Measurements from ENCODE around the gene ADAM10.
"Not testable (repeated sequence)": the region's sequence is repeated elsewhere in the genome, so short reads cannot be mapped to it uniquely, and the experiment has no call there.

The ADAM10 gene

DNA sequence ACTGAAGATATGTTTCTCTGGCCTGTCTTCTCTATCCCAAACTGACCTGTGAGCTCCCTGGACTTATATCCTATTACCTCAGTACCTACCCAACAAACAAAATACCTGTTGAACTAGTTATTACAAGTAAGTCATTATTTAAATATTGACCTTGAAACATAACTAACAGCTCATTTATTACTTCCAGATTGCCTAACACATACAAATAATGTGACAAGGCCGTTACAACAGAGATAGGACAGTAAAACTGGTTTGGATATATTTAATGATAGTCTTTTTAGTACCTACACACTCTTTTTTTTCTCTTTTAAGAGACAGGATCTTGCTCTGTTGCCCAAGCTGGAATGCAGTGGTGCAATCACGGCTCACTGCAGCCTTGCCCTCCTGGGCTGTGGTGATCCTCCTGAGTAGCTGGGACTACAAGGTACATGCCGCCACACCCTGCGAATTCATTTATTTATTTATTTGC lies 145.0 kb downstream of the ADAM10 start:
- no peak for DNase-seq

DNA sequence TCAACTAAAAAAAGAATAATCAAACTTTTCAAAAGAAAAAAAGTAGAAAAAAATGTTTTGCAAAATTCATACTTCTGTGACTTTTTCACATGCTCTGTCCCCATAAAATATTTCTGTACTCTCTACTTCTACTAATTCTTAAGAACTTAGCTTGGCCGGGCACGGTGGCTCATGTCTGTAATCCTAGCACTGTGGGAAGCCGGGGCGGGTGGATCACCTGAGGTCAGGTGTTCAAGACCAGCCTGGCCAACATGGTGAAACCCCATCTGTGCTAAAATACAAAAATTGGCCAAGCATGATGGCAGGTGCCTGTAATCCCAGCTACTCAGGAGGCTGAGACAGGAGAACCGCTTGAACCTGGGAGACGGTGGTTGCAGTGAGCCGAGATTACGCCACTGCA lies 145.6 kb downstream of the ADAM10 start:
- DNase-seq: not testable (repeated sequence)

DNA sequence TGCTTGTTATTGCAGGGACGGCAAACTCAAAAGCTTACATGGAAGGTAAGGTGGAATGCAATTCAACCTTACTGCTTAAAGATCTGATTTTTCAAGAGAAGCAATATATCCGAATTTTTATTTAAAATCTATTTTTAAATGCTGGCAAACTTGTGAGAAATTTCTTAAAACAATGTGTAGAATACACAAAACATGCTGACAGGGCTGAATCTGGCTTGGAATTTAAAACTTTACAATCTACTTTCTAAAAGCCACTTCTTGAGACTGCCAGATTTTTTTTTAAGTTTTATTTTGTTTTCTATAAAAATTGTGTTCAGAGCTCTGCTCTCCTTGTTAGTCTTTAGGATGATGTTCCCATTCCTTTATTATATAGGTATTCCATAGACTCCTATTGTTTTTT lies 146.7 kb downstream of the ADAM10 start:
- DNase-seq: no peak

DNA sequence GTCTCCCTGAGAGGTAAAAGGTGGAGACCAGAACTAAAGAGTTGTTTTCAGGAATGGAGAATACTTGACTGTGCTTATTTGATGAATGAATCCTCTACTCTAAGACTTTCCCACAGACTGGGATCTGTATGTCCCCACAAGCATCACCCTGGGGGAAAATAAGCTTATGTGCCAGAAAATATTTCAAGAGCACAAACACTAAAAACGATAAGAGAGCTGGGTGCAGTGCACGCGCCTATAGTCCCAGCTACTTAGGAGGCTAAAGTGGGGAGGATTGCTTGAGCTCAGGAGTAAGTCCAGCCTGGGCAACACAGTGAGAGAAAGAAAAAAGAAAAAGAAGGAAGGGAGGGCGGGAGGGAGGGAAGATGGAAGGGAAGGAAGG lies 150.7 kb downstream of the ADAM10 start:
- DNase-seq: no peak

DNA sequence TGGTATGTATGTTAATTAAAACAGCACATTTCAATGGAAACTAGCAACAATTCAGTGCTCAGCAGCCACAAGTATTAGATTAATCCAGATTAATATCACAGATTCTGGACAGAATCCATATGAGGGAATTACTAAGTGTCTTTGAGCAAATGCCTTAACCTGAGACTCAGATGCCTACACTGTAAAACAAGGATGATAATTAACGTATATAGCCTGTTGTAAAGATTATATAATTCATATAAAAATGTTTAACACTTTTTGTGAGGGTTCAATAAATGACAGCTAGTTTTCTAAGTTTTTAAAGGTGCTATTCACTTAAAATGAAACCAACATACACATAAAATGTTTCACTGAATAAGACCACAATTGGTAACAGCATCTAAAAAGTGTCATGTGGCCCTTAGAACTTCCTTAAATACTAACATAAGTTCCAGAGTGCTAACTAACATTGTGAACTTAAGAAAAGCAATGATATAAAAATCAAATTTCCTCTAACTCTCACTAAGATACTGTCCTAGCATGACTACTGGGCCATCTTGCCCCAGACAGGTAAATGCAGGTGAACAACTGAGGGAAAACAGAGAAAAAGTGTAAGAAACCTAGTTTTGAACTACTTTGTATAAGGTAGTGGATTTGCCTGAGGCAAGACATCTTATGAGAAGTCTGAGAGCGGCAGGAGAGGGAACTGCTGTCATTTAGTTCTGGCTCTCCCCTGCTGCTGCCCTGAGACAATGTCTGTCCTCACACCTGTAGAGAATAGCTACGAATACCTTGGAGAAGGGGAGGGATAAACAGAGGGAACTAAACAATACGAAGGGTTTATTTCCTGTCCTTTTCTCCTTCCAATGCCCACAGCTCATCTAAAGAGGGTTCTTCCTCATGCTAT lies 151.3 kb downstream of the ADAM10 start:
- DNase-seq: no peak

DNA sequence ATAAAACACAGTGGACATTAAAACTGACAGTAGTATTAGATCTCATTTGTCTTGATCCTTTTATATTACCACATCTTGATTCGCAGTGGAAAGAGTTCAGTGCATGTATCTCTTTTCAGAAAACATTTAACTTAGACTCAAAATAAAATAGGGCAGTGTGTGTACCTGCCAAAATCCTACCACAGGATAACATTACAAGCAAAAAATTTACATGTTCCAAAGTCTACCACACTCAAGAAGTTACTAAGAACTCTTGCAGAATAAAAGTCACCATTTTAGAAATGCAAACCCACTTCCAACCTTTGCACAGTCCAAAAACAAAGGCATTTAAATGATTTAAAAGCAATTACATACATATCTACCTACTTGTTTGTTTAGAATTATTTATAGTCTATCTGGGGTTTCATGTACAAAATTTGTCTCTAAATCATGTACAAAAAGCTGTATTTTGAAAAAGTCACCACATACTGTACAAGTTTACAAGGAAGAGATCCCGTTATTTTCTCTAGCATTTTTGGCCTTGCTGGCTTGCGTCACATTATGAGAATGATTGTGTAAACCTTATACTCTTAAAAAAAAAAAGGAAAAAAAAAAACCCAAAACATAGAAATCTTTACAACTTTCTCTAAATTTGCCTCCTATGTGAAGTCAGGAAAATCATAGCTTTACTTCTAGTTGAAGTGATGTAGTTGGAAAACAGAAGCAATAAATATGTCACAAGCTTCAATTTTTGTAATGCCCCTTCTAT lies 153.8 kb downstream of the ADAM10 start:
- DNase-seq: no peak

DNA sequence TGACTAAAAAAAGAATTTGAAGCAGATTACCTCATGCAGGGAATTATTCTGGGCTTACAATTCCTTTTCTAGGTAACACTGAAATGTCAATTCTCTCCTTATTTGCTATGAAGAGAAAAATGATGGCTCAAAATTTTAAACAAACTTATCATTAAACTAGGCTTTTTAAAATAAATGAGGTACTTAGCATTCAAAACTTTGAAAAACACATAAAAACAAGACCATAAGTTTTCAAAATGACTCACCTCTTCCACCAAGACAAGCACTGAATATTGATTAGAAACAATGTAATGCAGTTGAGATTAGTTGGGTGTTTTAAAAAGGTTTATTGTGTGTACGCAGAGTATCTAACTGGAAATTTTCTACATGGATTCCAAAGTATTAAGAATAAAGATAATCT lies 154.6 kb downstream of the ADAM10 start:
- DNase-seq: no peak

DNA sequence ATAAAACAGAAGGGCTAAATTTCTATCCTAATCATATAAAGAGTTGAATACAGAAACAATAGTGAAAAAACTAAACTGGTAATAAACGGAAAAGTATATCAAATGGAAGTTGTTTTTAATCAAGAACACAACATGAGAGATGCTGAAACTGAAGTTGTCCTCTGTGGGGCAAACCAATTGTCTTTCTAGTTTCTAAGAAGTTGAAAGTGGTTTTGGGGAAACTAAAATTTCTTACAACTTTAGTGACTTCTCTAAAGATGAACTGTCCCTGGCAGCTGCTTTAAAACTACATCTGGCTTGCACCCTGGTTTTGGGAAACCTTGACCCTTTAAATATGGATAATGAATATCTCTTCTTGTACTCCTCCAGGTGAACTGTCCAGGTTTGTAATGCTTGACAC lies 155.6 kb downstream of the ADAM10 start:
- no peak for DNase-seq

DNA sequence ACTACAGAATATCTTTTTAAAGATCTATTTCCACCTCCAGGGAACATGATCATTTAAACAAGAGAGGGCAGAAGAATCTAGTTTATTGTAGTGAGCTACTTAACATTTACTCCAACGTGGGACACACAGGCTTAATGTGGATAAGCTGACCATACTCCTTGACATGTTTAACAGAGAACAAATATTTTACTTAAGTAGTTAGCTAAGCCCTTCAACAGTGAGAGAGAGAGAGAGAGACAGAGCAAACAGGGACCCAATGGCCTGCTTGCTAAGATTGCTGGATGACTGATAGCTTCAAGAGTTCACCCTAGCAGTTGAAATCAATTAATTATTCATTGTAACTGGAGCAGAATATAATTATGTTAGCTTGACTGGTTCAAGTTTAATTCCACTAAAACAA lies 158.6 kb downstream of the ADAM10 start:
- DNase-seq: no peak

DNA sequence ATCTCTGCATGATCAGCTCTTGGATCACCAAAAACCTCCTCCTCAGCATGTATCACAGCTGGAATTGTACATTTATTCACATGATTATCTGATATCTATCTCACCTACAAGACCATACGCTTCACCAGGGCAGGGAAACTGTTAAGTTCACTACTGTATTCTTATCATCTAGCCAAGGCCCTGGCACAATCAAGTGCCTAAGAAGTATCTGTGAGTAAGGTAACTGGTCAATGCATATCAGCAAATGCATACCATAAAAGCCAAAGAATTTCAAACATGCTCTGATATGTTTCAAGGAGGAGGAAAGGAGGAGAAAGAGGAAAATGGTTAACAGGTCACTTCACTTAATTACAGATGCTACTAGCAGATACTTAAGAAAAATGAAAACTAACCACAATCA lies 159.3 kb downstream of the ADAM10 start:
- DNase-seq: no peak

DNA sequence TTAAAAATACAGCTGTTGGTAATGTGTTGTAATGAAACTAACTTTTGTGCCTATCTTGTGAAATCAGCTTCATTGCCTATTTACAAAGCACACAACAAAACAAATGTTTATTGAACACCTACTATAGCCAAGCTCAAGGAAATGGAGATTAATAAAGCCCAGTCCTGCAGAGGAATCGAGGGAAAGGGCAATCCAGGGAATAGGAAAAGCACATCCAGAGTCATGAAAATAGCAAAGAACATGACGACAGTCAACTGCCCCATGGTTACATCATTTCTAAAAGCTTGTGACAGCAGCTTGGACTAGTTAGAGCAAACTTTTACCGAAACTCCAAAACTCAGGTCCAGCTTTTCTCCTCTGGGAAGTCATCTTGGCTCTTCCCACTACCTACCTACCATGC lies 160.5 kb downstream of the ADAM10 start:
- DNase-seq: no peak

DNA sequence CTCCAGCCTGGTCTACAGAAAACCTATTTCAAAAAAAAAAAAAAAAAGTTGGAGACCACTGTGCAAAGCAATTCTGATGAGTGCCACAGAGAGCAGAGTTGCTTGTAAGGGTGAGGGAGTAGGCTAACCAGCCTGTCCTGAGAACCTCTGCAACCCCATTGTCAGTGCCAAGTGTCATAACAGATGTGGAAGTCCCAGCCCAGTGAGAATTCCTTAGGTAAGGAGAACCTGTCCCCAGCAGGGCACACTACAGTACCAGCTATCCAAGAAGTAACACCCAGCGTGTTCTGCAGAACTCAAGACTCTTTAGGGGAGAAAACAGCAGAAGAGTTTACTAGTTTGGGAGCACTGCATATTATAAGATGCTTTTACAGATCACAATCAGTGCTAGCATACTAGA lies 161.4 kb downstream of the ADAM10 start:
- no peak for DNase-seq

DNA sequence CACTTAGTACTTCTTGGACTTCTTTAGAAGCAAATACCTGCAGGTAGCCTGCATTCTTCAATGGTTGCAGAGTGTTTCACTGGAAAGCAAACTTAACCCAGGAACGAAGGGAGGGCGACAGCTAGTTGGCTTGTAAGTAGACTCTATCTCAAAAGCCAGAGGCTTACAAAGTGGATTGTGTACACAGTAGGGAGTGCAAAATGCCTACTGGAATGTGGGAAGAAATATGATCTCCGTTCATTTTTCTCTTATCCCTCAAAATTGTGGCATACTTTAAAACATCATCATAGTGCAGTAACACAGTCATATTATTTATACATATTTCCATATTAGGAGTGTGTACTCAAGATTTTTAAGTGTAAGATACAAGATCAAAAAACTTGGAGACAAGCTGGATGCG lies 162.0 kb downstream of the ADAM10 start:
- DNase-seq: no peak

DNA sequence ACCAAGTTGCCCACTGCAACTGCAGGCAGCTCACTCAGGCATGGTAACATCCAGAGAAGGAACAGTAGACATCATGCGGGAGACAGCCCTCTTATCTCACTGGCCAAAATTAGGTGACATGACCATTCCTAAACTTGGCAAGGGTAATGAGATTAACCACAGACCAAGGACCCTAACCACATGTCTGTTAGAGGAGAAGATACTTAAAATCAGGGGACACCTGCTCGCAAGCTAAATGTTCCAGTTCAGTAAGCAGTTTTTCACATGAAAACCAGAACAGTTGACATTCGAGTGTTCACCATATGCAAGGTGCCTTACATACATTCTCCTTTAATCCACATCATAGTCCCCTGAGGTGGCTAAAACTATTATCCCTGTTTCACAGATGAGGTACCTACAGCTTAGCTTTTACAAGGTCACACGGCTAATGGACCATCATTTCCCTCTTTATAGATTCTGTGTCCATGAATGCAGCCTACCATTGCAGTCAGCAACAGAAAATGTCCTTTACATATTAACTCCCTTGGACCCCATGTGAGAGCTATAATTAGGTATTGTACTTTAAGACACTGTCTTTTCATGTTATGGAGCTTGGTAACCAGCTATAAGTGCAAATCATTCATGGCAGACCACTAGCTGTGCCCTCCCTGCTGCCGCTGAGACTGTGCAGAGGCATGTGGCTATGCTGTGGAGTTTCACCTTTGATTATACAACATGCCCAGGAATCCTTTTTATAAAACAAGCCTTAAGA lies 163.6 kb downstream of the ADAM10 start:
- no peak for DNase-seq

DNA sequence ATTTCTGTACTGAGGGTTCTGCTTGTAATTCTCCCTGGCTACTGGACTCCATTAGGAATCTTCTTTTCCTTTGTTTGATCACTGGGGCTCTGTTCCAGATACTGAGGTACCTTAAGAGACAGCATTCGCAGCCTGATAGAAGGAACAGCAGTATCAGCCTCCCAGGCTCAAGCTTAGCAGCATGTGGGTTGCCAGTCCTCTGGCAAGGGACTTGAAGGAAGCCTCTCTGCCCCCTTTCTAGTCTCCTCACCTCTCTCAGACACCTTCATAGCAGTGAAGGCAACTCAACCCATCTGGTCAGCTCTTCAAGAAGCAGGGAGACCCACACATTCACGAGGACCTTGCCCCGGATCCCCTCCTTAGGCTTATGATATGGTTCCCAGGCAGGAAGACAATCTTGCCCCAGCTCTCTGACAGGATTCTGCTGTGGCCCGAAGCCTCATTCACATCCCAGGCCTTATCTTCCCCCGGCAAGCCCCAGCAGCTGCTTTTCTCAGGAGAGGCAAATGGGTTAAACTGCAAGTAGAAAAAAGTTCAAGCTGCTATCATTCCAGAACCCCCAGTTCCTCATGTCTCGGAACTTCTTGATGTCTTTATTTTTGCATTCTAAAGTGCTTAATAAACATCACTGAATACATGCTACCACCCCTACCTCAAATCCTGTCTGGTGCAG lies 164.6 kb downstream of the ADAM10 start:
- DNase-seq: no peak

DNA sequence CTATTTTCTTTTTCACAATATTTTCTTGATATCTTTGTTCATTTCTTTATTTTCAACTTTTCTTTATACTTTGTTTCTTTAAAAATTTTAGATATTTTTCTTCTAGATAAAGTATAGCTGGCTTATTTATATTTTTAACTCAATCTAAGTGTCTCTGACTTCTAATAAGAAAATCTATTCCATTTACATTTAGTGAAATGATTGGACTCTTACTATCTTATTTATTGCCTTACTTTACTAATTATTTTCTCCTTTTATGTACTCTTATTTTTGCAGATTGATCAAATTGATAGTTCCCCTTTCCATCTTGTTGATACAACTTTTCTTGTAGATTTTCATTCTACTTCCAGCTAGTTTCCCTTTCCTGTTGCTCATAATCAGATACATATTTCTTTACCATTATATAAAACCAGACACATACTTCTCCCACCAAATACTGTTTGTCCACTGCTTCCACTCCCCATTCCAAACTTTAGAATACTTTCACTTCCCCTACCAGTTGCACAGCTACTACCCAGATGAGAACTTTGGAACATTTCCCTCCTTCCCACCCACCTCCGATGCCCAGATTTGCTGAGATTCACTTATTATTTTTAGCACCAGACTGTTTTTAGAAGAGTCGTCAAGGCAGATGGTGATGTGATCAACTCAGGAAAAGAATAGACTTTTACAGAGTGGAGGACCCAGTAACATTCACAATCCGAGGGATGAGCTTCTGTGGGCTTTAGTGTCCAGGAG lies 166.2 kb downstream of the ADAM10 start:
- no peak for DNase-seq

DNA sequence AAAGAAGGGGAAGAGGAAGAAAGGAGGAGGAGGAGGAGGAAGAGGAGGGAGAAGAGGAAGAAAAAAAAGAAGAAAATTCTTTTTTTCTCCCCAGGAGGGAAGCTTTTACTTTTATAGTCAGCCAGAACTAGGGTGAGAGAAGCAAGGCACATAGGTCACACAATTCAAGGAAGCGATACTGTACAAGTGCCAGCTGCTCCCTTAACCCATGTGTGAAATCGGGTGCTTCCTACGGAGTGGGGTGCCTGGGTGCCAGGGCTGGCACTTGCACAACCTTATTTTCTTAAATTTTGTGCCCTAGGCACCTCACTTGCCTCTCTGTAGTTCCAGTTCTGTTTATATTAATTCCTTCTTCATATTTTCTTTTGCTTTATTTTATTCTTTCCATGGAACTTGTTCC lies 167.3 kb downstream of the ADAM10 start:
- no peak for DNase-seq

DNA sequence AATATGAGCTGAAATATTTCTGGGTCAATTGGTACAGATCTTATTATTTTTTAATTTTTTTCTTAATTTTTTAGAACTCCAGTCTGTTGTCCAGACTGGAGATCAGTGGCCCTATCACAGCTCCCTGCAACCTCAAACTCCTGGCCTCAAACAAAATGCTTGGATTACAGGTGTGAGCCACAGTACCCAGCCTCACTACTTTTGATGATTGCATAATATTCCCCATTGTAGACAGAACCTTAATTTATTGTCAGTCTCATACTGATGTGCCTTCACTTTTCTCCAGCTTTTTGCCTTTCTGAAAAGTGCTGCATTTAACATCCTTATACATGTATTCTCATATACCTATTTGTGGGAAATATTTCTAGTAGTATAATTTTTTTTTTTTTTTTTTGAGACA lies 172.8 kb downstream of the ADAM10 start:
- no peak for DNase-seq

DNA sequence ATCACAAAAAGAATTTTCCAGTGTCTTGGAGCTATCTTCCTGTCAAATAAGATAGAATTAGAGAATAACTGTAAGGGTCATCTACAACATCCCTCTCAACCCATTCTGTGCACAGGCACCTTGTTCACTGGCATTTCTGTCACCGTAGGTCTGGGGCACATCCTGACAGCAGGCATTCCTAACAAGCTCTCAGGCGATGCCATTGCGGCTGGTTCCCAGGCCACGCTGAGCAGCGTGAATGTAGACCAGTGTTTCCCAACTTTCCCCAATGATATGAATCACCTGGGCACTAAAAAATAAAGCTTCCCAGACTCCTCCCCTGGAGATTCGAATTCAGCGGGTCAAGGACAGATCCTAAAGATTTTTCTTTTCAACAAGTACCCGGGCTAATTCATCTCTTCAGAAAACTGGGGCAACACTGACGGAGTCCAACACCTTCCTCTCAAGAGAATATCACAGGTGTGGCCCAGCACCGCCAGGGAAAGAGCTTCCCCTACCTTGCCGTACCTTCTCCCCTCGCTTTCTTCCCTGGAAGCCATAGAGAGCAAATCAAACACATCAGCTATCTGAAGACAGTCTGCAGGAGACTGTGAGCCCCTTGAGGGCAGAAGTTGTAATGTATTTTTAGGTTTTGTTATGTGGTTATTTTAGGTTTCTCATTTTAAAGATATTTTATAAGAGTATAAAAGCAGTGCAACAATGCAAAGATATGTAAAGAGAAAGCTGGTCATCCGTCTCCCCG lies 174.3 kb downstream of the ADAM10 start:
- DNase-seq: no peak

DNA sequence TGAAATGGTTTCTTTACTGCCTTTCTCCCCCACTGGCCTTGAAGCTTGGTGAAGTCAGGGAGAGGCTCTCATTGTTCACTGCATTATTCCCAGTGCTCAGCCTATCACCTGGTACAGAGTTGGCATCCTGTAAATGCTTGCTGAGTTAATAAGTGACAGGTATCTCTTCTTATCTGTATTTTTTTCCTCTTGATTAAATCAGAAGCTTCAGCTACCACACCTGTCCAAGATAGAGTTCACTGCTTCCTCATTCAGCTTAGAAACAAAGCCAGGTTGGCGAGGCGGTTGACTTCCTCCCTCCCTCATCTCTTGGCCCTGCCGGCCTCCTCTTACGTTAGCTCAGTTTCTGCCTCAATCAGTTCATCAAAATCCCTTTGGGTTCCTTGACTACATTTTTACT lies 174.9 kb downstream of the ADAM10 start:
- DNase-seq: no peak

DNA sequence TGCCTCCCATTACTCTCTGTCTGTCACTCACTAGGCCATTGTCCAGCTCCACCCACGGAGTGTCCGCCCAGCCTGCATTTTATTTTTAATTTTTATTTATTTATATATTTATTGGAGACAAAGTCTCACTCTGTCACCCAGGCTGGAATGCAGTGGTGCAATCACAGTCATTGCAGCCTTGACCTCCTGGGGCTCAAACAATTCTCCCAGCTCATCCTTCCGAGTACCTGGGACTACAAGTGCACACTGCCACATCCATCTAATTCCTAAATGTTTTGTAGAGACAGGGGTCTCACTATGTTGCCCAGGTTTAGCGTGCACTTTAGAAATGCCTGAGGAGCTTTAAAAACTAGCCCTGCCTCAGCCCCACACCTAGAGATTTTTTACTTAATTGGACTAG lies 176.2 kb downstream of the ADAM10 start:
- DNase-seq: no peak

DNA sequence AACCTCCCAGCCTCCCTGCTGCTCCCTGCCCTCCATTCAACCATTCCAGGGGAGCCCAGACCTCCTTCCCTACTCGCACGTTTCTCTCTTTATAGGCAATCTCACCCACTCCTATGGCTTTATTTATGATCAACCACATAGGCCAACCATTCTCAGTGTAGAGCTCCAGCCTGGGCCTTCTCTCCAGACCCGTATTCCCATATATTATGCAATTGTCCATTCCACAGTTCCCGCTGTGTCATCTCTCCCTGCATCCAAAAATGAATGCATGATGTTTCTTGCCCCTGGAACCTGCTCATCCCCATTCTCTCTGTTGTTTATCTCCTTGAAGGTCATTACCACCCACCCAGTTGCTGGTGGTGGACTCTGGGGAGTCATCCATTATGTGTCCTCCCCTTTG lies 177.0 kb downstream of the ADAM10 start:
- DNase-seq: no peak
